Measurements from ENCODE around the gene SPECC1.

GRCh38 chr17:20022701-20023100 is 13.5 kb downstream of the SPECC1 start:
- TF ChIP-seq GATA2 (IDR thresholded peaks at IDR 0.05; ENCODE audit: low read depth, low read length) (no peak), GATA3 (IDR thresholded peaks at IDR 0.05; ENCODE audit: low read depth, low read length) (no peak)
